Measurements from ENCODE around the gene ZNF182.
"Not testable (repeated sequence)": the region's sequence is repeated elsewhere in the genome, so short reads cannot be mapped to it uniquely, and the experiment has no call there.

Gene ZNF182

DNA sequence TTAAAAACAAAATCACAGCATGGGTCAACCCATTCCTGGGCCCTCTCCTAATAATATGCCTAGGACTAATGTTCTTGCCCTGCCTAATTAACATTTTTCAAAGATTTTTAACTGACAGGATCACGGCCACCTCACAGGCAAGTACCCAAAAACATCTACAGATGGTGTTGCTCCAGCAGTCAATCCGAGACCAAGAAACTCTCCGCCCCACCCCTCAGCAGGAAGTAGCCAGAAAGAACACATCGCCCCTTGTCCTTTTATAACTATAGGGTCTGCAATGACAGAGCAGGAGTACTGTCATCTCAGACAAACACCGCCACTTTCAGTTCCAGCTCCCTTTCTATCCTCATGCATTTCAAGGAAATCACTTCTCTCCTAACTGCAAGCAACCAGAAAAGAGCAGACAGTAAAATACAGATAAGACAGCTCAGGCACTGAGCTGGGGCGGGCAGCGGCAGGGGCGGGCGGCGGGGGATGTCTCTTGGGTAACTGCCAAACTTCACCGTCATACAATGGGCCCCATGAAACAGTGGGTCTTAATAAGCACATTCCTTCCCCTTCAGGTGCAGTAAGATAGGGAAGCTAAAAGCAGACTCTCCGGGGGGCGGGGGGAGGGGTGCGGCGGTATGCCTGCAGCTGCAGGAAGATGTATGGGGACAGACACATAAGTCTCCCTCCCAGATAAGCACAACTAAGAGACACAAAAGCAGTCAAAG lies 67.4 kb downstream of the ZNF182 start:
- no peak for ATAC-seq
- TF ChIP-seq TCF4 (CRISPR knock-in tag; IDR thresholded peaks at IDR 0.05; ENCODE audit: borderline replicate concordance) = no peak
- TF ChIP-seq PPARA (CRISPR knock-in tag; IDR thresholded peaks at IDR 0.05; ENCODE audit: borderline replicate concordance) = no peak
- TF ChIP-seq ESRRG (CRISPR knock-in tag; IDR thresholded peaks at IDR 0.05) = no peak
- no peak for TF ChIP-seq OSR1 (CRISPR knock-in tag; IDR thresholded peaks at IDR 0.05)

DNA sequence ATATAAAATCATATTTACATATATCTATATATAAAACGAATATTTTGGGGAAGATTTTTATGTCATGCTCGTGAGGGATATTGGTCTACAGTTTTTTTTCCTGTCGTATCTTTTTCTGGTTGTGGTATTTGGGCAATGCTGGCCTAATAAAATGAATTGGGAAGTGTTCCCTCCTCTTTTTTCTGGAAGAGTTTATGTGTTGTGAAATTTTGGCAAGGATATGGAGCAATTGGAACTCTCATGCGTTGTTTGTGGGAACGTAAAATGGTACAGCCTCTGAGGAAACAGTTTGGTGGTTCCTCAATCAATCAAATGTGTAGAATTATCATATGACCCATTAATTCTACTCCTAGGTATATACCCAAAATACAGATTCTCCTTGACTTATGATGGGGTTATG lies 69.8 kb downstream of the ZNF182 start:
- no peak for ATAC-seq
- TF ChIP-seq, protein P1, sequence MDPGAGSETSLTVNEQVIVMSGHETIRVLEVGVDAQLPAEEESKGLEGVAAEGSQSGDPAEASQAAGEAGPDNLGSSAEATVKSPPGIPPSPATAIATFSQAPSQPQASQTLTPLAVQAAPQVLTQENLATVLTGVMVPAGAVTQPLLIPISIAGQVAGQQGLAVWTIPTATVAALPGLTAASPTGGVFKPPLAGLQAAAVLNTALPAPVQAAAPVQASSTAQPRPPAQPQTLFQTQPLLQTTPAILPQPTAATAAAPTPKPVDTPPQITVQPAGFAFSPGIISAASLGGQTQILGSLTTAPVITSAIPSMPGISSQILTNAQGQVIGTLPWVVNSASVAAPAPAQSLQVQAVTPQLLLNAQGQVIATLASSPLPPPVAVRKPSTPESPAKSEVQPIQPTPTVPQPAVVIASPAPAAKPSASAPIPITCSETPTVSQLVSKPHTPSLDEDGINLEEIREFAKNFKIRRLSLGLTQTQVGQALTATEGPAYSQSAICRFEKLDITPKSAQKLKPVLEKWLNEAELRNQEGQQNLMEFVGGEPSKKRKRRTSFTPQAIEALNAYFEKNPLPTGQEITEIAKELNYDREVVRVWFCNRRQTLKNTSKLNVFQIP (CRISPR knock-in tag; IDR thresholded peaks at IDR 0.05; ENCODE audit: borderline replicate concordance, low read depth) = no peak
- TF ChIP-seq, protein P2, sequence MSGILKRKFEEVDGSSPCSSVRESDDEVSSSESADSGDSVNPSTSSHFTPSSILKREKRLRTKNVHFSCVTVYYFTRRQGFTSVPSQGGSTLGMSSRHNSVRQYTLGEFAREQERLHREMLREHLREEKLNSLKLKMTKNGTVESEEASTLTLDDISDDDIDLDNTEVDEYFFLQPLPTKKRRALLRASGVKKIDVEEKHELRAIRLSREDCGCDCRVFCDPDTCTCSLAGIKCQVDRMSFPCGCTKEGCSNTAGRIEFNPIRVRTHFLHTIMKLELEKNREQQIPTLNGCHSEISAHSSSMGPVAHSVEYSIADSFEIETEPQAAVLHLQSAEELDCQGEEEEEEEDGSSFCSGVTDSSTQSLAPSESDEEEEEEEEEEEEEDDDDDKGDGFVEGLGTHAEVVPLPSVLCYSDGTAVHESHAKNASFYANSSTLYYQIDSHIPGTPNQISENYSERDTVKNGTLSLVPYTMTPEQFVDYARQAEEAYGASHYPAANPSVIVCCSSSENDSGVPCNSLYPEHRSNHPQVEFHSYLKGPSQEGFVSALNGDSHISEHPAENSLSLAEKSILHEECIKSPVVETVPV (CRISPR knock-in tag; IDR thresholded peaks at IDR 0.05) = no peak
- no peak for TF ChIP-seq BACH2 (CRISPR knock-in tag; IDR thresholded peaks at IDR 0.05; ENCODE audit: borderline replicate concordance)
- no peak for TF ChIP-seq ZNF8 (CRISPR knock-in tag; IDR thresholded peaks at IDR 0.05)
- no peak for TF ChIP-seq CSDC2 (CRISPR knock-in tag; IDR thresholded peaks at IDR 0.05)
- no peak for TF ChIP-seq ESRRG (CRISPR knock-in tag; IDR thresholded peaks at IDR 0.05)
- no peak for TF ChIP-seq ZFP30 (CRISPR knock-in tag; IDR thresholded peaks at IDR 0.05)
- TF ChIP-seq ISL1 (CRISPR knock-in tag; IDR thresholded peaks at IDR 0.05) = no peak

DNA sequence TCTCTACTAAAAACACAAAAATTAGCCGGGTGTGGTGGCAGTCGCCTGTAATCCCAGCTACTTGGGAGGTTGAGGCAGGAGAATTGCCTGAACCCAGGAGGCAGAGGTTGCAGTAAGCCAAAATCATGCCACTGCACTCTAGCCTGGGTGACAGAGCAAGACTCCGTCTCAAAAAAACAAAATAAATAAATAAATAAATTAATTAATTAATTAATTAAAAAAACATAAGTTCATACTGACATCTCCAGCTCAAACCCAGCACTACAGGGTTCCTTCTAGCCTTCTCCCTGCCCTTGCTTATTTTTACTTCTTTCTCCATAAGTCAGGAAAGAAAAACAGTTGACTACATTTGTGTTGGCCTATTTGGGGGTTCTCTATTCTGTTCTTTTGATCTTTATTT lies 71.8 kb downstream of the ZNF182 start:
- ATAC-seq = not testable (repeated sequence)

DNA sequence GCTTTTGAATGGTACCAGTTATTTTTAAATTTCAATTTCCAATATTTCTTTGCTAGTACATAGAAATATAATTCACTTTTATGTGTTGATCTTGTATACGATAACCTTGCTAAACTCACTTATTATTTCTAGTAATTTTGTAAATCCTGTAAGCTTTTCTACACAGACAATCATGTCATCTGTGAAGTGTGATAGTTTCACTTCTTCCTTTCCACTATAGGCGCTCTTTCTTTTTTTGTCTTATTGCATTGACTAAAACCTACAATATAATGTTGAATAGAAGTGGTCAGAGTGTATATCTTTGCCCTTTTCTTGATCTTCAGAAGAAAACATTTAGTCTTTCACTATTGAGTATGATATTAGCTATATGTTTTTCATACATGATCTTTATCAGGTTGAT lies 76.6 kb downstream of the ZNF182 start:
- ATAC-seq = no peak
- TF ChIP-seq, protein P3, sequence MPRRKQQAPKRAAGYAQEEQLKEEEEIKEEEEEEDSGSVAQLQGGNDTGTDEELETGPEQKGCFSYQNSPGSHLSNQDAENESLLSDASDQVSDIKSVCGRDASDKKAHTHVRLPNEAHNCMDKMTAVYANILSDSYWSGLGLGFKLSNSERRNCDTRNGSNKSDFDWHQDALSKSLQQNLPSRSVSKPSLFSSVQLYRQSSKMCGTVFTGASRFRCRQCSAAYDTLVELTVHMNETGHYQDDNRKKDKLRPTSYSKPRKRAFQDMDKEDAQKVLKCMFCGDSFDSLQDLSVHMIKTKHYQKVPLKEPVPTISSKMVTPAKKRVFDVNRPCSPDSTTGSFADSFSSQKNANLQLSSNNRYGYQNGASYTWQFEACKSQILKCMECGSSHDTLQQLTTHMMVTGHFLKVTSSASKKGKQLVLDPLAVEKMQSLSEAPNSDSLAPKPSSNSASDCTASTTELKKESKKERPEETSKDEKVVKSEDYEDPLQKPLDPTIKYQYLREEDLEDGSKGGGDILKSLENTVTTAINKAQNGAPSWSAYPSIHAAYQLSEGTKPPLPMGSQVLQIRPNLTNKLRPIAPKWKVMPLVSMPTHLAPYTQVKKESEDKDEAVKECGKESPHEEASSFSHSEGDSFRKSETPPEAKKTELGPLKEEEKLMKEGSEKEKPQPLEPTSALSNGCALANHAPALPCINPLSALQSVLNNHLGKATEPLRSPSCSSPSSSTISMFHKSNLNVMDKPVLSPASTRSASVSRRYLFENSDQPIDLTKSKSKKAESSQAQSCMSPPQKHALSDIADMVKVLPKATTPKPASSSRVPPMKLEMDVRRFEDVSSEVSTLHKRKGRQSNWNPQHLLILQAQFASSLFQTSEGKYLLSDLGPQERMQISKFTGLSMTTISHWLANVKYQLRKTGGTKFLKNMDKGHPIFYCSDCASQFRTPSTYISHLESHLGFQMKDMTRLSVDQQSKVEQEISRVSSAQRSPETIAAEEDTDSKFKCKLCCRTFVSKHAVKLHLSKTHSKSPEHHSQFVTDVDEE (CRISPR knock-in tag; IDR thresholded peaks at IDR 0.05) = no peak

Data from SK-N-SH treated with all-trans-retinoic acid at 6 μM for 48 hours (cell line).